Neural crest cell (in vitro differentiated cells): ENCODE data around the gene TPRN. TPM values are rescaled to one million over a fixed set of nuclear protein-coding genes. Genes with fewer than 3 reads are reported as not detected.

Source experiments
- DNase-seq: peaks from one replicate; pipeline ENCODE4 v3.0.0; 2021; ENCODE audit warnings: low read depth, mixed read lengths, low spot score
- H3K27ac Mint-ChIP-seq: one replicate; pipeline ENCODE4 v1.8.0; 2021; ENCODE audit warnings: mild to moderate bottlenecking, mixed read lengths; ENCODE audit not compliant: unreplicated experiment
- H3K27me3 Mint-ChIP-seq: 2 replicates; pipeline ENCODE4 v1.8.0; 2021; ENCODE audit warnings: low read depth, mild to moderate bottlenecking, mixed read lengths
- H3K36me3 Mint-ChIP-seq: 2 replicates; pipeline ENCODE4 v1.8.0; 2021; ENCODE audit warnings: low read depth, mild to moderate bottlenecking, mixed read lengths
- H3K4me1 Mint-ChIP-seq: 2 replicates; pipeline ENCODE4 v1.8.0; 2021; ENCODE audit warnings: mixed read lengths
- H3K4me3 Mint-ChIP-seq: one replicate; pipeline ENCODE4 v1.8.0; 2021; ENCODE audit warnings: mild to moderate bottlenecking, mixed read lengths
- H3K9me3 Mint-ChIP-seq: 2 replicates; pipeline ENCODE4 v1.8.0; 2021; ENCODE audit warnings: mixed read lengths
- CTCF ChIP-seq: fragments of 200-600 bp; sonication (generic); conservative IDR thresholded peaks from 2 replicates; pipeline ENCODE4 v1.5.0; 2021; ENCODE audit warnings: antibody characterized with exemption, mild to moderate bottlenecking
- total RNA-seq: library from RNA; stranded (reverse); gene quantifications from 2 replicates; pipeline ENCODE4 v1.2.1, GENCODE V29; 2021

Gene TPRN
- total RNA-seq, 1 donor from 2014 or later: 25.1 TPM

- peak; percentile 87 for TF ChIP-seq CTCF
- H3K4me1 Mint-ChIP-seq: peaks cover 4% of the 10 kb centered on the region
- peak within 1 kb of the TSS; percentile 82 for H3K4me3 Mint-ChIP-seq
- H3K9me3 Mint-ChIP-seq: no peaks in the 10 kb centered on the region
- no peaks in the 10 kb centered on the region for H3K36me3 Mint-ChIP-seq
- no peak within 1 kb of the TSS for H3K27ac Mint-ChIP-seq
- peak; percentile 81 for DNase-seq
- H3K27me3 Mint-ChIP-seq: peaks cover 6% of the 10 kb centered on the region
Observed at GRCh38 chr9:137227054-137227852, 26.7 kb upstream of the TPRN start, which contains the start of gene RNF224. RNF224 (plus strand) TSS chr9:137227502; CDS start chr9:137228336, 834 bp downstream.

GRCh38 chr9:137226338-137227053 lies 26.0 kb upstream of the TPRN start:
- Mint-ChIP-seq H3K27me3 (peaks cover 6% of the 10 kb centered on the region), H3K27ac (no peak overlapping the region), H3K4me3 (peak overlapping the region; percentile 34), H3K36me3 (no peaks in the 10 kb centered on the region), H3K4me1 (peaks cover 4% of the 10 kb centered on the region), H3K9me3 (no peaks in the 10 kb centered on the region)
- DNase-seq: no peak
- TF ChIP-seq CTCF: no peak

- H3K9me3 Mint-ChIP-seq: no peaks in the 10 kb centered on the region
- H3K27ac Mint-ChIP-seq: no peak overlapping the region
- no peak for DNase-seq
- H3K4me1 Mint-ChIP-seq: peaks cover 4% of the 10 kb centered on the region
- H3K36me3 Mint-ChIP-seq: no peaks in the 10 kb centered on the region
- no peak overlapping the region for H3K4me3 Mint-ChIP-seq
- peaks cover 6% of the 10 kb centered on the region for H3K27me3 Mint-ChIP-seq
- TF ChIP-seq CTCF: no peak
Observed at GRCh38 chr9:137225699-137226331, 25.3 kb upstream of the TPRN start.

- peak within 1 kb of the TSS; percentile 85 for H3K4me3 Mint-ChIP-seq
- no peak for TF ChIP-seq CTCF
- H3K27ac Mint-ChIP-seq: no peak within 1 kb of the TSS
- DNase-seq: no peak
- H3K27me3 Mint-ChIP-seq: peaks cover 6% of the 10 kb centered on the region
- no peaks in the 10 kb centered on the region for H3K9me3 Mint-ChIP-seq
- H3K4me1 Mint-ChIP-seq: peaks cover 4% of the 10 kb centered on the region
- no peaks in the 10 kb centered on the region for H3K36me3 Mint-ChIP-seq
Observed at GRCh38 chr9:137224830-137225694, 24.5 kb upstream of the TPRN start, which contains the start of gene CYSRT1. CYSRT1 (plus strand) TSS chr9:137225174; CDS start chr9:137225622, 448 bp downstream.
